ENCODE results near the gene FNIP1.
A peak's percentile ranks its signal among the peaks of the same experiment; 100 is the strongest.
"Not testable (repeated sequence)": the region's sequence is repeated elsewhere in the genome, so short reads cannot be mapped to it uniquely, and the experiment has no call there.

The FNIP1 gene

GRCh38 chr5:131832702-131833101 lies 35.9 kb upstream of the FNIP1 start:
- not testable (repeated sequence) for DNase-seq (ENCODE audit: low spot score); H3K27me3 ChIP-seq (ENCODE audit: control insufficient read depth in 3 of 3, insufficient read depth in 3 of 3, low read depth in 1 of 3, low read length in 3 of 3); H2AK5ac ChIP-seq (ENCODE audit: low read depth, low read length); H3K14ac ChIP-seq (ENCODE audit: low read length); H3K4me1 ChIP-seq (ENCODE audit: control insufficient read depth in 2 of 2, insufficient read depth in 1 of 2, low read depth in 1 of 2, low read length in 2 of 2); H2BK5ac ChIP-seq (ENCODE audit: low read length); H2BK120ac ChIP-seq (ENCODE audit: low read depth, low read length); H3K9ac ChIP-seq (ENCODE audit: low read depth, low read length, poor library complexity); H3K79me1 ChIP-seq (ENCODE audit: low read depth, low read length); H4K91ac ChIP-seq (ENCODE audit: low read depth, low read length, poor library complexity); H3K36me3 ChIP-seq (replicated peaks in 1 of 2; ENCODE audit: control insufficient read depth in 2 of 2, insufficient read depth in 2 of 2, low read length in 2 of 2); H3K4me2 ChIP-seq (ENCODE audit: insufficient read depth, low read length, poor library complexity, severe bottlenecking); H3K18ac ChIP-seq (ENCODE audit: low read length); H2AFZ ChIP-seq (ENCODE audit: low read length); H3K9me3 ChIP-seq (replicated peaks in 1 of 2; ENCODE audit: control insufficient read depth in 2 of 2, insufficient read depth in 1 of 2, low read depth in 1 of 2, low read length in 2 of 2); H3K4ac ChIP-seq (ENCODE audit: low read length); H2BK12ac ChIP-seq (ENCODE audit: low read length); H2BK15ac ChIP-seq (ENCODE audit: low read length); H3K27ac ChIP-seq (replicated peaks; ENCODE audit: low read length); H3K23ac ChIP-seq (ENCODE audit: low read depth, low read length, poor library complexity); H4K8ac ChIP-seq (ENCODE audit: low read depth, low read length); H3K4me3 ChIP-seq (ENCODE audit: low read length in 2 of 2)
- no CpG with 5 or more reads among the region's 2 CpGs for WGBS, 2 donors (ENCODE audit: extremely low coverage in 2 of 2, insufficient read length in 2 of 2, insufficient replicate concordance in 1 of 2)

GRCh38 chr5:131825404-131826013 lies 28.7 kb upstream of the FNIP1 start:
- no peak overlapping the region for H3K27ac ChIP-seq (replicated peaks; ENCODE audit: low read length)
- no peak overlapping the region for H3K4me3 ChIP-seq (ENCODE audit: low read length in 2 of 2)
- H3K4me1 ChIP-seq (ENCODE audit: control insufficient read depth in 2 of 2, insufficient read depth in 1 of 2, low read depth in 1 of 2, low read length in 2 of 2): no peaks in the 10 kb centered on the region
- H3K18ac ChIP-seq (ENCODE audit: low read length): no peak overlapping the region
- no peak overlapping the region for H2BK12ac ChIP-seq (ENCODE audit: low read length)
- no peaks in the 10 kb centered on the region for H3K79me1 ChIP-seq (ENCODE audit: low read depth, low read length)
- no CpG with 5 or more reads among the region's 2 CpGs for WGBS, 2 donors (ENCODE audit: extremely low coverage in 2 of 2, insufficient read length in 2 of 2, insufficient replicate concordance in 1 of 2)
- no peak overlapping the region for H4K8ac ChIP-seq (ENCODE audit: low read depth, low read length)
- no peak overlapping the region for H3K14ac ChIP-seq (ENCODE audit: low read length)
- peak overlapping the region; percentile 8 for H2AFZ ChIP-seq (ENCODE audit: low read length)
- H2BK5ac ChIP-seq (ENCODE audit: low read length): no peak overlapping the region
- DNase-seq (ENCODE audit: low spot score): no peak
- no peak overlapping the region for H4K91ac ChIP-seq (ENCODE audit: low read depth, low read length, poor library complexity)
- H2AK5ac ChIP-seq (ENCODE audit: low read depth, low read length): no peak overlapping the region
- H3K27me3 ChIP-seq (ENCODE audit: control insufficient read depth in 3 of 3, insufficient read depth in 3 of 3, low read depth in 1 of 3, low read length in 3 of 3): no peaks in the 10 kb centered on the region
- no peak overlapping the region for H3K9ac ChIP-seq (ENCODE audit: low read depth, low read length, poor library complexity)
- H3K4ac ChIP-seq (ENCODE audit: low read length): no peak overlapping the region
- no peaks in the 10 kb centered on the region for H3K36me3 ChIP-seq (replicated peaks in 1 of 2; ENCODE audit: control insufficient read depth in 2 of 2, insufficient read depth in 2 of 2, low read length in 2 of 2)
- no peak overlapping the region for H3K4me2 ChIP-seq (ENCODE audit: insufficient read depth, low read length, poor library complexity, severe bottlenecking)
- no peak overlapping the region for H3K23ac ChIP-seq (ENCODE audit: low read depth, low read length, poor library complexity)
- no peak overlapping the region for H2BK15ac ChIP-seq (ENCODE audit: low read length)
- no peak overlapping the region for H2BK120ac ChIP-seq (ENCODE audit: low read depth, low read length)
- H3K9me3 ChIP-seq (replicated peaks in 1 of 2; ENCODE audit: control insufficient read depth in 2 of 2, insufficient read depth in 1 of 2, low read depth in 1 of 2, low read length in 2 of 2): no peaks in the 10 kb centered on the region

GRCh38 chr5:131824631-131825030 lies 27.8 kb upstream of the FNIP1 start:
- H3K23ac ChIP-seq (ENCODE audit: low read depth, low read length, poor library complexity): no peak overlapping the region
- no peak overlapping the region for H3K4me2 ChIP-seq (ENCODE audit: insufficient read depth, low read length, poor library complexity, severe bottlenecking)
- no peak overlapping the region for H3K9ac ChIP-seq (ENCODE audit: low read depth, low read length, poor library complexity)
- H3K27ac ChIP-seq (replicated peaks; ENCODE audit: low read length): no peak overlapping the region
- WGBS, 2 donors (ENCODE audit: extremely low coverage in 2 of 2, insufficient read length in 2 of 2, insufficient replicate concordance in 1 of 2): no CpG with 5 or more reads among the region's 1 CpG
- H2BK12ac ChIP-seq (ENCODE audit: low read length): no peak overlapping the region
- H3K9me3 ChIP-seq (replicated peaks in 1 of 2; ENCODE audit: control insufficient read depth in 2 of 2, insufficient read depth in 1 of 2, low read depth in 1 of 2, low read length in 2 of 2): no peaks in the 10 kb centered on the region
- H3K4me3 ChIP-seq (ENCODE audit: low read length in 2 of 2): no peak overlapping the region
- H2BK15ac ChIP-seq (ENCODE audit: low read length): no peak overlapping the region
- no peak overlapping the region for H3K4ac ChIP-seq (ENCODE audit: low read length)
- no peak overlapping the region for H4K8ac ChIP-seq (ENCODE audit: low read depth, low read length)
- H3K79me1 ChIP-seq (ENCODE audit: low read depth, low read length): no peaks in the 10 kb centered on the region
- no peak overlapping the region for H2AK5ac ChIP-seq (ENCODE audit: low read depth, low read length)
- no peak overlapping the region for H2BK120ac ChIP-seq (ENCODE audit: low read depth, low read length)
- no peak overlapping the region for H3K18ac ChIP-seq (ENCODE audit: low read length)
- no peak overlapping the region for H2AFZ ChIP-seq (ENCODE audit: low read length)
- no peak overlapping the region for H2BK5ac ChIP-seq (ENCODE audit: low read length)
- no peaks in the 10 kb centered on the region for H3K36me3 ChIP-seq (replicated peaks in 1 of 2; ENCODE audit: control insufficient read depth in 2 of 2, insufficient read depth in 2 of 2, low read length in 2 of 2)
- H3K14ac ChIP-seq (ENCODE audit: low read length): no peak overlapping the region
- no peaks in the 10 kb centered on the region for H3K27me3 ChIP-seq (ENCODE audit: control insufficient read depth in 3 of 3, insufficient read depth in 3 of 3, low read depth in 1 of 3, low read length in 3 of 3)
- no peak for DNase-seq (ENCODE audit: low spot score)
- H4K91ac ChIP-seq (ENCODE audit: low read depth, low read length, poor library complexity): no peak overlapping the region
- no peaks in the 10 kb centered on the region for H3K4me1 ChIP-seq (ENCODE audit: control insufficient read depth in 2 of 2, insufficient read depth in 1 of 2, low read depth in 1 of 2, low read length in 2 of 2)

GRCh38 chr5:131821221-131821620 lies 24.4 kb upstream of the FNIP1 start:
- Histone ChIP-seq H4K8ac (ENCODE audit: low read depth, low read length) (no peak overlapping the region), H3K27ac (replicated peaks; ENCODE audit: low read length) (no peak overlapping the region), H3K4me2 (ENCODE audit: insufficient read depth, low read length, poor library complexity, severe bottlenecking) (no peak overlapping the region), H3K9ac (ENCODE audit: low read depth, low read length, poor library complexity) (no peak overlapping the region), H2AK5ac (ENCODE audit: low read depth, low read length) (no peak overlapping the region), H4K91ac (ENCODE audit: low read depth, low read length, poor library complexity) (no peak overlapping the region), H2BK120ac (ENCODE audit: low read depth, low read length) (no peak overlapping the region), H3K4ac (ENCODE audit: low read length) (no peak overlapping the region), H3K23ac (ENCODE audit: low read depth, low read length, poor library complexity) (no peak overlapping the region), H2BK12ac (ENCODE audit: low read length) (no peak overlapping the region), H2BK5ac (ENCODE audit: low read length) (no peak overlapping the region), H3K4me3 (ENCODE audit: low read length in 2 of 2) (no peak overlapping the region), H3K79me1 (ENCODE audit: low read depth, low read length) (no peaks in the 10 kb centered on the region), H3K9me3 (replicated peaks in 1 of 2; ENCODE audit: control insufficient read depth in 2 of 2, insufficient read depth in 1 of 2, low read depth in 1 of 2, low read length in 2 of 2) (no peaks in the 10 kb centered on the region), H2AFZ (ENCODE audit: low read length) (no peak overlapping the region), H3K4me1 (ENCODE audit: control insufficient read depth in 2 of 2, insufficient read depth in 1 of 2, low read depth in 1 of 2, low read length in 2 of 2) (no peaks in the 10 kb centered on the region), H2BK15ac (ENCODE audit: low read length) (no peak overlapping the region), H3K27me3 (ENCODE audit: control insufficient read depth in 3 of 3, insufficient read depth in 3 of 3, low read depth in 1 of 3, low read length in 3 of 3) (no peaks in the 10 kb centered on the region), H3K14ac (ENCODE audit: low read length) (no peak overlapping the region), H3K36me3 (replicated peaks in 1 of 2; ENCODE audit: control insufficient read depth in 2 of 2, insufficient read depth in 2 of 2, low read length in 2 of 2) (no peaks in the 10 kb centered on the region), H3K18ac (ENCODE audit: low read length) (no peak overlapping the region)
- WGBS, 2 donors (ENCODE audit: extremely low coverage in 2 of 2, insufficient read length in 2 of 2, insufficient replicate concordance in 1 of 2): no CpG with 5 or more reads among the region's 1 CpG
- DNase-seq (ENCODE audit: low spot score): no peak
